Activated T-helper 2 cell treated with anti-CD3 and anti-CD28 coated beads, Interferon-gamma antibody, Interleukin-2, Interleukin-4, amounts not matched to agents 10 μg/mL and 5 μg/mL and 100 μg/mL, durations not matched to agents 14 hours and 24 hours and 36 hours (primary cell): ENCODE results near the gene C18orf32. TPM values are rescaled to one million over a fixed set of nuclear protein-coding genes. Genes with fewer than 3 reads are reported as not detected.
"Not testable (repeated sequence)": the region's sequence is repeated elsewhere in the genome, so short reads cannot be mapped to it uniquely, and the experiment has no call there.

Experiments used
- DNase-seq: peaks from one replicate; pipeline ENCODE4 v3.0.0; 2021; ENCODE audit warnings: low spot score
- H3K27ac Mint-ChIP-seq: one replicate; pipeline ENCODE4 v1.8.0; 2021; ENCODE audit warnings: mixed read lengths
- H3K27me3 Mint-ChIP-seq: one replicate; pipeline ENCODE4 v1.8.0; 2021; ENCODE audit warnings: low read depth, mixed read lengths
- H3K36me3 Mint-ChIP-seq: one replicate; pipeline ENCODE4 v1.8.0; 2021; ENCODE audit warnings: low read depth, mixed read lengths
- H3K4me1 Mint-ChIP-seq: one replicate; pipeline ENCODE4 v1.8.0; 2021; ENCODE audit warnings: low read depth, mixed read lengths
- H3K4me3 Mint-ChIP-seq: one replicate; pipeline ENCODE4 v1.8.0; 2021; ENCODE audit warnings: low read depth, mild to moderate bottlenecking, moderate library complexity, mixed read lengths
- H3K9me3 Mint-ChIP-seq: one replicate; pipeline ENCODE4 v1.8.0; 2021; ENCODE audit warnings: mixed read lengths
- intact Hi-C: fragments of 100-400 bp; cut with micrococcal nuclease; formaldehyde crosslinking; loops from one replicate; pipeline ENCODE4 v1.15.1; 2023
- total RNA-seq: library from RNA; stranded (reverse); gene quantifications from 2 replicates; pipeline ENCODE4 v1.2.3, GENCODE V29; 2022

C18orf32 gene
- total RNA-seq, 1 donor from 2014 or later: 22.6 TPM

GRCh38 chr18:49479381-49480137, 7.5 kb downstream of the C18orf32 start:
- no peaks in the 10 kb centered on the region for H3K9me3 Mint-ChIP-seq
- intact Hi-C loops: no loop called here
- peaks cover 17% of the 10 kb centered on the region for H3K4me1 Mint-ChIP-seq
- H3K27ac Mint-ChIP-seq: no peak overlapping the region
- DNase-seq: no peak
- no peaks in the 10 kb centered on the region for H3K27me3 Mint-ChIP-seq
- H3K4me3 Mint-ChIP-seq: no peak overlapping the region
- peaks cover 44% of the 10 kb centered on the region for H3K36me3 Mint-ChIP-seq

GRCh38 chr18:49476664-49477411, 10.2 kb downstream of the C18orf32 start:
- H3K4me3 Mint-ChIP-seq: no peak overlapping the region
- peaks cover 4% of the 10 kb centered on the region for H3K27me3 Mint-ChIP-seq
- peaks cover 32% of the 10 kb centered on the region for H3K36me3 Mint-ChIP-seq
- H3K27ac Mint-ChIP-seq: peak overlapping the region; percentile 44
- no peak for DNase-seq
- peaks cover 13% of the 10 kb centered on the region for H3K4me1 Mint-ChIP-seq
- H3K9me3 Mint-ChIP-seq: peaks cover 2% of the 10 kb centered on the region
- intact Hi-C loops: no loop called here

GRCh38 chr18:49474935-49475334, 12.1 kb downstream of the C18orf32 start:
- H3K27ac Mint-ChIP-seq, H3K4me3 Mint-ChIP-seq, intact Hi-C loops, H3K9me3 Mint-ChIP-seq, DNase-seq: not testable (repeated sequence)
- Mint-ChIP-seq H3K27me3 (peaks cover 12% of the 10 kb centered on the region), H3K4me1 (peaks cover 13% of the 10 kb centered on the region), H3K36me3 (peaks cover 20% of the 10 kb centered on the region)

GRCh38 chr18:49473721-49474120, 13.3 kb downstream of the C18orf32 start:
- Mint-ChIP-seq H3K4me3 (no peak overlapping the region), H3K27me3 (peaks cover 17% of the 10 kb centered on the region), H3K9me3 (peaks cover 4% of the 10 kb centered on the region), H3K27ac (no peak overlapping the region), H3K4me1 (peaks cover 10% of the 10 kb centered on the region), H3K36me3 (peaks cover 10% of the 10 kb centered on the region)
- DNase-seq: no peak
- intact Hi-C loops: no loop called here

DNA sequence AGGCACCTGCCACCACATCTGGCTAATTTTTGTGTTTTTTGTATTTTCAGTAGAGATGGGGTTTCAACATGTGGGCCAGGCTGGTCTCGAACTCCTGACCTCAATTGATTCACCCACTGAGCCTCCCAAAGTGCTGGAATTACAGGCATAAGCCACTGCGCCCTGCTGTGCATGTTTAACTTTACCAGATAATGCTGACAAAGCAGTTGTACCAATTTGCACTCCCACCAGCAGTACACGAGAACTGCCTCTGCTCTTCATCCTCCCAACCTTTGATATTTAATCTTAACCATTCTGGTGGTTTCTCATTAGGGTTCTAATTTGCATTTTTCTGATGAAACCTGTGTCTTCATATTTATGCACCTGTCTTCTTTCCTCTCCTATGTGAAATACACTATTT, 14.6 kb downstream of the C18orf32 start:
- no peak overlapping the region for H3K27ac Mint-ChIP-seq
- H3K4me3 Mint-ChIP-seq: no peak overlapping the region
- peaks cover 4% of the 10 kb centered on the region for H3K9me3 Mint-ChIP-seq
- H3K36me3 Mint-ChIP-seq: peaks cover 10% of the 10 kb centered on the region
- no peak for DNase-seq
- H3K4me1 Mint-ChIP-seq: peaks cover 10% of the 10 kb centered on the region
- intact Hi-C loops: no loop called here
- peaks cover 17% of the 10 kb centered on the region for H3K27me3 Mint-ChIP-seq

DNA sequence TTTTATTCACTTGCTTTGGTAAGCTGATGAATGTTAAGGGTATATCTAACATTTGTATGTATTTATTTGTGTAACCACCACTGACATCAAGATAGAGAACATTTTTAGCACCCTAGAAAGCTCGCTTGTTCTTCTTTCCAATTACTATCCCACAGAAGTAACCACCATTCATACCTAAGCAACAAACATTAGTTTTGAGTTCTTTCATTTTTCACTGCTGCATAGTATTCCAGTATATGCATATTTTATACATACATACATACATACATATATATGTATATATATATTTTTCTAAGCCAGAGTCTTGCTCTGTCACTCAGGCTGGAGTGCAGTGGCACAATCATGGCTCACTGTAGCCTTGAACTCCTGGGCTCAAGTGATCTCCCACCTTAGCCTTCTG, 15.5 kb downstream of the C18orf32 start:
- Mint-ChIP-seq H3K27ac (no peak overlapping the region), H3K4me3 (no peak overlapping the region), H3K27me3 (peaks cover 17% of the 10 kb centered on the region), H3K9me3 (peaks cover 4% of the 10 kb centered on the region), H3K4me1 (peaks cover 3% of the 10 kb centered on the region), H3K36me3 (peaks cover 3% of the 10 kb centered on the region)
- intact Hi-C loops: no loop called here
- no peak for DNase-seq

- H3K36me3 Mint-ChIP-seq: no peaks in the 10 kb centered on the region
- intact Hi-C loops: no loop called here
- no peak overlapping the region for H3K27ac Mint-ChIP-seq
- no peak for DNase-seq
- no peak overlapping the region for H3K4me3 Mint-ChIP-seq
- peaks cover 17% of the 10 kb centered on the region for H3K27me3 Mint-ChIP-seq
- no peaks in the 10 kb centered on the region for H3K4me1 Mint-ChIP-seq
- peaks cover 4% of the 10 kb centered on the region for H3K9me3 Mint-ChIP-seq
Observed at GRCh38 chr18:49467599-49467998, 19.4 kb downstream of the C18orf32 start.

DNA sequence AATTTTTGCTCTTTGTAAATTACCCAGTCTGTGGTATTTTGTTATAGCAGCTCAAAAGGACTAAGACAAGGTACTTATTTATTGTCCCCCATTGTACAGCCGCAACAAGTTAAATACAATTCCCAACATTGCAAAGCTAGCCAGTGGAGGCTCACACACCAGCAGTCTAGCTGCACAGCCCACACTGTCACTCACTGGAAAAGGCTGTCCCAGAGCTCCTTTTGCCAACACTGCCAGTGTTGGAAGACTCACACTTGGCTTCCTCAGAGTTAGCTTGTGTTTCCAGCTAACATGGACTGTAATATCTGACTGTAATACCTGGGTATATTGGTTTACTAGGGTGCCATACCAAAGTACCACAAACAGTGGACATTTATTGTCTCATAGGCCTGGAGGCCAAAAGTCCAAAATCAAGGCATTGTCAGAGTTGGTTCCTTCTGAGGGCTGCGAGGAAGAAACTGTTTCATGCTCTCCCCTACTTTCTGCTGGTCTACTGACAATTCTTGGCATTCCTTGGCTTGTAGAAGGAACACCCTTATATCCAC, 19.9 kb downstream of the C18orf32 start:
- no peaks in the 10 kb centered on the region for H3K36me3 Mint-ChIP-seq
- peaks cover 4% of the 10 kb centered on the region for H3K9me3 Mint-ChIP-seq
- H3K27me3 Mint-ChIP-seq: peaks cover 17% of the 10 kb centered on the region
- no peak overlapping the region for H3K27ac Mint-ChIP-seq
- no peaks in the 10 kb centered on the region for H3K4me1 Mint-ChIP-seq
- intact Hi-C loops: no loop called here
- no peak overlapping the region for H3K4me3 Mint-ChIP-seq
- DNase-seq: no peak

DNA sequence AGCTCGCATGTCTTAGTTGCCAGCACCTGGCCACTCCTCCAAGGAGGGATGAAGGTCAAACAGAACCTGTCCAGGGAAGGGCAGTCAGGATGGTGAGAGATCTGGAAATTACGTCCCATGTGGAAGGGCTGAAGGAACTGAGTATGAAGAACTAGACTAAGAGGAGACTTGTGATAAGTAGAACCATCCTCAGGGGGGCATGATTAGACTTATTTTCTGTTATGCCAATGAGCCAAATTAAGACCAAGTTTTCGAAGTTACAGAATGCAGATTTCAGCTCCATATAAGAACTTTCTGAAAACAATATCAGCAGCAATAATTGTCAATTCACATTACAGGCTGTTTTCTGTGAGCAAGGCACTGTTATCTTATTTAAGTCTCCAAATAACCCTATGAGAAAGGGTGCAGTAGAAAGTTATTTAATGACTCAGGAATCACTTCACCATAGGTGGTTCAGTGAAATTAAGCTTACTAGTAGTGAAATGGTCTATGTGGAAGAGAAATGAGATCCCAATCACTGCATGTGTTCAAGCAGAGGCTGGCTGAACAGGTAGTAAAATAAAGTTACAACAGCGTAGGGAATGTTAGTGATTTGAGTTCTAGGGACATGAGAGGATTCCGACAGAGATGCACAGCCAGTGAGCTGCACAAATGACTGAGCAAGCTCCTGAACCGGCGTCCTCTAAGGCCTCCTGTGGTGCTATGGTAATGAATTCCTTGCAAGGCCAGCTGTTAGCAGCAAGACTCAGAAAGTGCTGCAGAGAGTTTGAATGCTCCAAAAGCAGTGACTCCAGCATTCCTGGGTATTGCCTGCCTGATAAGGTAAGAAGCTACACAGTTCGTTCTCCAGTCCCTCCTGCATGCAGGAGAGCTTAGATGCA, 22.1 kb downstream of the C18orf32 start:
- Mint-ChIP-seq H3K36me3 (no peaks in the 10 kb centered on the region), H3K27me3 (peaks cover 9% of the 10 kb centered on the region), H3K4me3 (no peak overlapping the region), H3K9me3 (no peaks in the 10 kb centered on the region), H3K27ac (no peak overlapping the region), H3K4me1 (peaks cover 2% of the 10 kb centered on the region)
- intact Hi-C loops: no loop called here
- DNase-seq: no peak

DNA sequence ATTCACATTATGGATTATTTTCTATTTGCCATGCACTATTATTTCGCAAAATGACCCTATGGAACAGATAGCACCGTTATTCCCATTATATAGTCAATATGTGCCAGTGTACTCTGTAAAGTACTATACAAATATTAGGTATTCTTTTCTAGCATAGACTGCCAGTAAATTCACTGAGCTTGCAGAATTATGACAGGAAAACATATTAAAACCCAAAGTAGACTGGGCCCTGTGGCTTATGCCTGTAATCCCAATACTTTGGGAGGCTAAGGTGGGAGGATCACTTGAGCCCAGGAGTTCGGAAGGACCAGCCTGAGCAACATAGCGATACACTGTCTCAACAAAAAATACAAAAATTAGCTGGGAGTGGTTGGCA, 25.4 kb downstream of the C18orf32 start:
- Mint-ChIP-seq H3K36me3 (peaks cover 3% of the 10 kb centered on the region), H3K4me3 (no peak overlapping the region), H3K9me3 (no peaks in the 10 kb centered on the region), H3K27ac (no peak overlapping the region), H3K27me3 (peaks cover 4% of the 10 kb centered on the region), H3K4me1 (peaks cover 18% of the 10 kb centered on the region)
- no peak for DNase-seq
- intact Hi-C loops: no loop called here

GRCh38 chr18:49460976-49461601, 25.9 kb downstream of the C18orf32 start:
- Mint-ChIP-seq H3K4me1 (peaks cover 19% of the 10 kb centered on the region), H3K27me3 (peaks cover 4% of the 10 kb centered on the region), H3K9me3 (no peaks in the 10 kb centered on the region), H3K27ac (peak overlapping the region; percentile 84), H3K36me3 (peaks cover 3% of the 10 kb centered on the region), H3K4me3 (peak overlapping the region; percentile 84)
- DNase-seq: no peak
- intact Hi-C loops: loop anchor here (1.0 kb wide), 2 partner anchors 25 to 31 kb away; partner anchors contain the start of gene RPL17
